Panc1 (cell line): ENCODE results near the gene CATSPERD. TPM values are rescaled to one million over a fixed set of nuclear protein-coding genes. Genes with fewer than 3 reads are reported as not detected.

Experiments used
- ATAC-seq: fragments of 200-7000 bp; cut with Tn5 transposase; 2 replicates; pipeline ENCODE4 v1.9.1; 2020; ENCODE audit warnings: mild to moderate bottlenecking, moderate library complexity
- BruUV-seq: library from RNA; stranded (reverse); fragments of 400-500 nt; replicated peaks from 2 replicates; lab custom pipeline; 2021; lab: Mats Ljungman, UMichigan
- CTCF ChIA-PET: fragments of 300-600 bp; sonication (Branson Sonifier 250); formaldehyde crosslinking; loops from one replicate; lab custom pipeline; 2022; ENCODE audit warnings: antibody characterized with exemption; lab: Charles Lee
- POLR2A ChIA-PET: fragments of 300-600 bp; sonication (Branson Sonifier 250); formaldehyde crosslinking; loops from one replicate; lab custom pipeline; 2022; ENCODE audit warnings: antibody characterized with exemption; lab: Charles Lee
- DNase-seq: peaks from one replicate; pipeline ENCODE4 v3.0.0-alpha.2; 2010; ENCODE audit warnings: low read depth, low spot score
- H3K27ac ChIP-seq: 2 replicates; pipeline ENCODE4 v1.5.1; 2011; ENCODE audit warnings: mild to moderate bottlenecking, low read length, inconsistent platforms
- H3K27me3 ChIP-seq: fragments of 200-500 bp; sonication (Bioruptor generic); 2 replicates; pipeline ENCODE4 v1.6.0; 2014; ENCODE audit warnings: low read length, inconsistent platforms; ENCODE audit not compliant: control insufficient read depth, insufficient read depth
- H3K36me3 ChIP-seq: fragments of 200-500 bp; sonication (Bioruptor generic); 2 replicates; pipeline ENCODE4 v1.5.1; 2014; ENCODE audit warnings: inconsistent platforms, mild to moderate bottlenecking, low read length, moderate library complexity; ENCODE audit not compliant: control insufficient read depth, insufficient read depth
- H3K4me1 ChIP-seq: 2 replicates; pipeline ENCODE4 v1.5.1; 2011; ENCODE audit warnings: inconsistent platforms, mild to moderate bottlenecking, low read length, moderate library complexity; ENCODE audit not compliant: control insufficient read depth, insufficient read depth
- H3K4me3 ChIP-seq, 2 experiments: 2 replicates each; pipeline ENCODE4 v1.5.1; 2011 to 2012; ENCODE audit warnings: low read depth in 2 of 2, low read length in 2 of 2, mild to moderate bottlenecking in 2 of 2, inconsistent platforms in 1 of 2, moderate library complexity in 1 of 2
- H3K9me3 ChIP-seq: fragments of 200-500 bp; sonication (Bioruptor generic); 2 replicates; pipeline ENCODE4 v1.5.1; 2014; ENCODE audit warnings: low read depth, mild to moderate bottlenecking, inconsistent platforms, low read length, moderate library complexity; ENCODE audit not compliant: control insufficient read depth, insufficient read depth
- CTCF ChIP-seq: fragments of 450-650 bp; IDR thresholded peaks from 2 replicates; pipeline ENCODE4 v1.5.1; 2017; ENCODE audit warnings: mild to moderate bottlenecking
- POLR2AphosphoS5 ChIP-seq: IDR thresholded peaks from 2 replicates; pipeline ENCODE4 v1.6.1; 2012; ENCODE audit warnings: mild to moderate bottlenecking, low read depth, low read length, moderate library complexity
- REST ChIP-seq, 2 experiments: IDR thresholded peaks; 2 replicates each; pipeline ENCODE4 v1.6.1; 2011 to 2012; ENCODE audit warnings: low read depth in 2 of 2, control low read depth in 1 of 2, low read length in 1 of 2, mild to moderate bottlenecking in 1 of 2, moderate library complexity in 1 of 2; ENCODE audit not compliant: insufficient read depth in 1 of 2
- SIN3A ChIP-seq: IDR thresholded peaks from 2 replicates; pipeline ENCODE4 v1.6.1; 2012; ENCODE audit warnings: low read depth, mild to moderate bottlenecking, low read length, moderate library complexity, borderline replicate concordance; ENCODE audit not compliant: insufficient read depth
- TCF7L2 ChIP-seq: IDR thresholded peaks from 2 replicates; pipeline ENCODE4 v1.6.1; 2011; ENCODE audit warnings: mild to moderate bottlenecking, low read depth, low read length, inconsistent platforms
- in situ Hi-C: cut with HindIII; loops from 2 replicates; pipeline ENCODE4 v1.10.0; 2016; ENCODE audit warnings: low sequenced_read_pairs, low pct_unique_long_range_greater_than_20kb
- intact Hi-C: fragments of 100-400 bp; cut with micrococcal nuclease; formaldehyde crosslinking; loops from one replicate; pipeline ENCODE4 v1.10.0; 2022; ENCODE audit not compliant: unreplicated experiment
- total RNA-seq: library from RNA; stranded (reverse); gene quantifications from one replicate; pipeline ENCODE4 v1.2.1, GENCODE V29; 2021; ENCODE audit not compliant: unreplicated experiment

CATSPERD gene
- total RNA-seq, 1 experiment from 2014 or later: 0.08 TPM

GRCh38 chr19:5767949-5768348, 47.5 kb downstream of the CATSPERD start:
- no peak overlapping the region for H3K27ac ChIP-seq
- no TSS peak for BruUV-seq
- no peak for TF ChIP-seq POLR2AphosphoS5
- no peak for TF ChIP-seq TCF7L2
- no peak for TF ChIP-seq REST (IDR thresholded peaks at IDR 0.05; ENCODE audit: insufficient read depth in 1 of 2, low read depth in 2 of 2, low read length in 1 of 2)
- TF ChIP-seq SIN3A: no peak
- TF ChIP-seq CTCF: no peak
- H3K4me1 ChIP-seq: no peaks in the 10 kb centered on the region
- no peak for ATAC-seq
- H3K9me3 ChIP-seq: no peaks in the 10 kb centered on the region
- in situ Hi-C loops: no loop called here
- POLR2A ChIA-PET: no interaction called here
- H3K27me3 ChIP-seq: no peaks in the 10 kb centered on the region
- H3K4me3 ChIP-seq: no peak overlapping the region
- no peak for DNase-seq
- CTCF ChIA-PET: no interaction called here
- no peaks in the 10 kb centered on the region for H3K36me3 ChIP-seq
- intact Hi-C loops: no loop called here

GRCh38 chr19:5772416-5772815, 52.0 kb downstream of the CATSPERD start:
- no peaks in the 10 kb centered on the region for H3K36me3 ChIP-seq
- H3K4me1 ChIP-seq: peaks cover 3% of the 10 kb centered on the region; the same call in 1 of the 2 replicates
- no peak for DNase-seq
- BruUV-seq: no TSS peak
- H3K27ac ChIP-seq: no peak overlapping the region; the same call in 1 of the 2 replicates
- H3K27me3 ChIP-seq: no peaks in the 10 kb centered on the region
- TF ChIP-seq SIN3A (no peak), POLR2AphosphoS5 (no peak), REST (IDR thresholded peaks at IDR 0.05; ENCODE audit: insufficient read depth in 1 of 2, low read depth in 2 of 2, low read length in 1 of 2) (no peak), TCF7L2 (no peak), CTCF (no peak)
- H3K9me3 ChIP-seq: no peaks in the 10 kb centered on the region
- intact Hi-C loops: no loop called here
- ChIA-PET CTCF (no interaction called here), POLR2A (interaction anchor here (0.5 kb wide), 1 partner anchor 54 kb away, joined by 3 read pairs; no protein-coding TSS in a partner anchor)
- in situ Hi-C loops: no loop called here
- H3K4me3 ChIP-seq: no peak overlapping the region
- ATAC-seq: no peak
